ENCODE data around the gene TMEM50B. TPM values are rescaled to one million over a fixed set of nuclear protein-coding genes. Genes with fewer than 3 reads are reported as not detected.

TMEM50B gene
- total RNA-seq, 2 donors from 2014 or later: 51.4 to 79.9 TPM

DNA sequence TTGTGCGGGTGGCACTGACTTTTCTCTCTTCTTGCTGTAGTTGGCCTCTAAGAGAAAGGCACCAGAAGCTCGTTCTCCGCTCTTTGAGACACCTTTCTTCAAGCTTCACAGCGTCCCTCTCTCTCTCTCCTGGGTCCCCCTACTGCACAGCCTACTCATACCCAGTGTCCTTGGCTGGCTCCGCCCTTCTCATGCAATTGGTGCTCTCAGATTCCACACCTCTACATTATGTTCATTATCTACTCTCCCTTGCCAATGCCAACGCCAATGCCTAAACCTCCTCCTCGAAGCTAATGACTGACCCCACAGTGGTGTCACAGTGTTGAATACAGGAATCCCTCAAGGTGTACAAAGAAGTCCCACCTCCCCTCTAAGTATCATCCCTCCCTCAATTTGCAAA, 16.6 kb upstream of the TMEM50B start:
- ATAC-seq (ENCODE audit: insufficient number of reproducible peaks, low FRiP score, low read depth): no peak
- Histone ChIP-seq H3K27ac (no peak overlapping the region), H3K4me1 (ENCODE audit: control insufficient read depth in 1 of 2, low read depth in 2 of 2) (no peaks in the 10 kb centered on the region), H3K27me3 (replicated peaks; ENCODE audit: insufficient read depth) (no peaks in the 10 kb centered on the region), H3K9me3 (no peaks in the 10 kb centered on the region), H3K4me3 (no peak overlapping the region), H3K36me3 (no peaks in the 10 kb centered on the region)
- TF ChIP-seq, protein P1, sequence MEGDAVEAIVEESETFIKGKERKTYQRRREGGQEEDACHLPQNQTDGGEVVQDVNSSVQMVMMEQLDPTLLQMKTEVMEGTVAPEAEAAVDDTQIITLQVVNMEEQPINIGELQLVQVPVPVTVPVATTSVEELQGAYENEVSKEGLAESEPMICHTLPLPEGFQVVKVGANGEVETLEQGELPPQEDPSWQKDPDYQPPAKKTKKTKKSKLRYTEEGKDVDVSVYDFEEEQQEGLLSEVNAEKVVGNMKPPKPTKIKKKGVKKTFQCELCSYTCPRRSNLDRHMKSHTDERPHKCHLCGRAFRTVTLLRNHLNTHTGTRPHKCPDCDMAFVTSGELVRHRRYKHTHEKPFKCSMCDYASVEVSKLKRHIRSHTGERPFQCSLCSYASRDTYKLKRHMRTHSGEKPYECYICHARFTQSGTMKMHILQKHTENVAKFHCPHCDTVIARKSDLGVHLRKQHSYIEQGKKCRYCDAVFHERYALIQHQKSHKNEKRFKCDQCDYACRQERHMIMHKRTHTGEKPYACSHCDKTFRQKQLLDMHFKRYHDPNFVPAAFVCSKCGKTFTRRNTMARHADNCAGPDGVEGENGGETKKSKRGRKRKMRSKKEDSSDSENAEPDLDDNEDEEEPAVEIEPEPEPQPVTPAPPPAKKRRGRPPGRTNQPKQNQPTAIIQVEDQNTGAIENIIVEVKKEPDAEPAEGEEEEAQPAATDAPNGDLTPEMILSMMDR (IDR thresholded peaks at IDR 0.05): no peak
- no peak for DNase-seq (ENCODE audit: low spot score)

DNA sequence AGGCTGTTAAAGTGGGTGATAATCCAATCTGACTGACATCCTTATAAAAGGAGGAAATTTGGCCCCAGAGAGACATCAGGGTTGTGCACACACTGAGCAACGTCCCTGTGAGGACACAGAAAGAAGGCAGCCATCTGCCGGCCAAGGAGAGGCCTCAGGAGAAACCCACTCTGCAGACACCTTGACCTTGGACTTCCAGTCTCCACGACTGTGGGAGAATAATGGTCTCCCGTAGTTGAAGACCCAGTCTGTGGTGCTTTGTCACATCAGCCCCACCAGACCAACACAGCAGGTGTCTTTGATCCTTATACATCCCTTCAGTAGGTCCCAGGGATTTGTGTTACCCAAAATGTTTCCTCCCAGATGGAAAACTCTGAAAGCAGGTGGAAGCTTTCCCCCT, 16.0 kb upstream of the TMEM50B start:
- no peaks in the 10 kb centered on the region for H3K9me3 ChIP-seq
- DNase-seq (ENCODE audit: low spot score) (no peak), ATAC-seq (ENCODE audit: insufficient number of reproducible peaks, low FRiP score, low read depth) (no peak)
- H3K4me3 ChIP-seq: no peak overlapping the region
- H3K27me3 ChIP-seq (replicated peaks; ENCODE audit: insufficient read depth): no peaks in the 10 kb centered on the region
- TF ChIP-seq, protein P1 (IDR thresholded peaks at IDR 0.05): no peak
- H3K4me1 ChIP-seq (ENCODE audit: control insufficient read depth in 1 of 2, low read depth in 2 of 2): no peaks in the 10 kb centered on the region
- H3K27ac ChIP-seq: no peak overlapping the region
- no peaks in the 10 kb centered on the region for H3K36me3 ChIP-seq

DNA sequence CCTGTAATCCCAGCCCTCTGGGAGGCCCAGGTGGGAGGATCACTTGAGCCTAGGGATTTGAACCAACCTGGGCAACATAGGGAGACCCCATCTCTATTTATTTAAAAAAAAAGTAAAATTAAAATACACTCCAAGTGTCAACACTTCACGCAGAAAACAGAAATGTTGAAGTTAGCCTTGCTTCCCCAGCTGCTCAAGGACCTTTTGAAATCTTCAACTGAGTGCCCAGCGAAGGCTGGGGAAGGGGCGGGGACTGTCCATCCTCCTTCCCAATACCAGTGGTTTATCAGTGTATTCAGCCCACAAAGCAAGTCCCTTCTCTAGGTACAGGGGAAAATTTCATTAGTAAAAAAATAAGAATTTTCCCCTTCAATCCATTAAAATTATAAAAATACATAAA, 14.0 kb upstream of the TMEM50B start:
- no peaks in the 10 kb centered on the region for H3K9me3 ChIP-seq
- TF ChIP-seq, protein P1 (IDR thresholded peaks at IDR 0.05): no peak
- no peaks in the 10 kb centered on the region for H3K27me3 ChIP-seq (replicated peaks; ENCODE audit: insufficient read depth)
- DNase-seq (ENCODE audit: low spot score): no peak
- no peak overlapping the region for H3K27ac ChIP-seq
- no peaks in the 10 kb centered on the region for H3K4me1 ChIP-seq (ENCODE audit: control insufficient read depth in 1 of 2, low read depth in 2 of 2)
- H3K4me3 ChIP-seq: no peak overlapping the region
- no peak for ATAC-seq (ENCODE audit: insufficient number of reproducible peaks, low FRiP score, low read depth)
- H3K36me3 ChIP-seq: no peaks in the 10 kb centered on the region

DNA sequence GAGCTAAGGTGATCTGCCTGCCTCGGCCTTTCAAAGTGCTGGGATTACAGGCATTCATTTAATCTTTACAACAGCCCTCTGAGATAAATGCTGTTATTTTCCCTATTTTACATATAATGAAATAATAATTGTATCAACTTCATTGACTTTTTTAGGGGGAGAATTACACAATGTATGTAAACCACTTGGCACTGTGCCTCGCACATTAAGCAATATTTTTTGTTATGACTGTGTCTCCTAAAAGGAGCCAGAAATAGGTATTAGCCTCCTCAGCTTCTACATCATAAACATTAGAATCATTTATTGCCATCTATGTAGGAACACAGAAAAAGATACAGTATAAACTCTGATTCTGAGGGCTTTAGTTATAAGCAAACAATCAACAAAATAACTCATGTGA, 12.8 kb upstream of the TMEM50B start:
- Histone ChIP-seq H3K27me3 (replicated peaks; ENCODE audit: insufficient read depth) (no peaks in the 10 kb centered on the region), H3K9me3 (no peaks in the 10 kb centered on the region), H3K4me1 (ENCODE audit: control insufficient read depth in 1 of 2, low read depth in 2 of 2) (no peaks in the 10 kb centered on the region), H3K4me3 (no peak overlapping the region), H3K36me3 (no peaks in the 10 kb centered on the region), H3K27ac (no peak overlapping the region)
- ATAC-seq (ENCODE audit: insufficient number of reproducible peaks, low FRiP score, low read depth) (no peak), DNase-seq (ENCODE audit: low spot score) (no peak)
- TF ChIP-seq, protein P1 (IDR thresholded peaks at IDR 0.05): no peak

DNA sequence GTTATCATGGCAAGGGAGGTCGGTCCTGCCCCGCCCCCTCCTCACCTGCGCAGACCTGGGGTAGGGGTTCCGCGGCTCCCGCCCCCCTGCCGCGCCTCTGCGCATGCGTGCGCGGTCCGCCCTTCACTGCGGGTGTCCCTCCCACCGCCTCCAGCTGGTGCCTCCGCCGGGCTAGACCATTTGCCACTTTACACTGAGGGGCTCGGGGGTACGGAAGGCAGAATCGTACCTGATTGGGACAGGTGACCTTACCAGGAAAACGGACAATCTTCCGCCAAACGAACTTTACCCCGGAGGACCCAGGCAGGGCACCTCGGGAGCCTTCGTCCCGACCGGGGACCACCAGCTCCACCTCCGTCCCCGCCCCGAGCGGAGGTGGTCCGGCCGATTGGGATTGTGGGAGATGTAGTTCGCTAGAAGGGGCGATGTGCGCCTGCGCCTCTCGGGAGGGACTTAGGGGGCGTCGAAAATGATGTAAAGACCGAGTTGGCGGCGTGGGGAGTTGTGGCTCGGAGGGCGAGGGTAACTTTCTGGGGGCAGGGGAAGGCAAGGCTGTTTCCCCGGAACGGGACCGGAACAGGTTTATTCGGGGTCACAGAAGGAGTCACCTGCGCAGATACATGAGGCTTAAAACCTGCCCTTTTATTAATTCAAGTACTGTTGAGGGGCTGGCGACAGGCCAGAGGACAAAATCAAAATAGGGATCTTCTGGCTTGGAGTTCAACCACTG, 11.8 kb upstream of the TMEM50B start, which contains the start of gene DNAJC28:
TSS of gene DNAJC28 (minus strand) at position 344 of the 730 bp plus-strand sequence. CDS start 2,323 bp downstream, outside the sequence.
- H3K9me3 ChIP-seq: no peaks in the 10 kb centered on the region
- no peaks in the 10 kb centered on the region for H3K4me1 ChIP-seq (ENCODE audit: control insufficient read depth in 1 of 2, low read depth in 2 of 2)
- peak within 1 kb of the TSS; percentile 77 for H3K4me3 ChIP-seq
- TF ChIP-seq, protein P1 (IDR thresholded peaks at IDR 0.05): no peak
- H3K27me3 ChIP-seq (replicated peaks; ENCODE audit: insufficient read depth): no peaks in the 10 kb centered on the region
- H3K36me3 ChIP-seq: no peaks in the 10 kb centered on the region
- H3K27ac ChIP-seq: peak within 1 kb of the TSS; percentile 55 to 68
- peak; percentile 80 for DNase-seq (ENCODE audit: low spot score)
- ATAC-seq (ENCODE audit: insufficient number of reproducible peaks, low FRiP score, low read depth): peak; percentile 88
